PC-9 (cell line): ENCODE results near the gene KIAA1671.

Experiments used
- CTCF ChIP-seq: fragments of 200-600 bp; sonication (generic); conservative IDR thresholded peaks from 2 replicates; pipeline ENCODE4 v1.6.1; 2017; ENCODE audit warnings: mixed run types, antibody characterized with exemption, mild to moderate bottlenecking, moderate library complexity
- EZH2 ChIP-seq: fragments of 200-600 bp; sonication (generic); IDR thresholded peaks from 2 replicates; pipeline ENCODE4 v1.8.0; 2017; ENCODE audit warnings: antibody characterized with exemption, low read depth

GRCh38 chr22:25208743-25209505 lies 256.4 kb downstream of the KIAA1671 start:
- TF ChIP-seq EZH2 (no peak), CTCF (no peak)
